ENCODE results near the gene DYNLT5.

- TF ChIP-seq CTCF (IDR thresholded peaks at IDR 0.05), result no peak
- TF ChIP-seq POLR2A (IDR thresholded peaks at IDR 0.05), result no peak
These were observed 6.0 kb downstream of the DYNLT5 start for GRCh38 chr1:66758241-66758755.
